NOMO-1 treated with dmso at 0.1 percent for 144 hours (cell line): ENCODE results near the gene TNIK.
"Not testable (repeated sequence)": the region's sequence is repeated elsewhere in the genome, so short reads cannot be mapped to it uniquely, and the experiment has no call there.

Source experiments
- DNase-seq: peaks from one replicate; lab custom pipeline; 2025; ENCODE audit not compliant: unreplicated experiment; lab: John Stamatoyannopoulos, UW

Gene TNIK

DNA sequence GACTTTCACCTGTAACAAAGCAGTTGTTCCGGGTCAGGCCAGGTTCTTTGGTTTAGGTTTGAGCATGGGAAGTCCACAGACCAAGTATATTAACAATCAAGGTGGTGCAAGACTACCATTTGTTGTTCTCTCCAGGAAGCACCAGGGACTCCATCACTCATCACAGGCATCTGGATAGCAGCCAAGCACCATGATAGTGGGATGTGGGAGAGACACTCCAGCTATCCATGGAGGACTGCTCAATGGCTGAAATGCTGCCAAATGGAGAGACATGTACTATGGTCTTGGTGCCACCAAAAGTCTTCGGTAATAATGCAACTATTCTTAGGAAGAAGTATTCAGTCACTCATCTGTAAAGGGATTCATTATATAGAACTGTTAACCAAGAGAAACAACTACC is 143.0 kb downstream of the TNIK start:
- DNase-seq = no peak

DNA sequence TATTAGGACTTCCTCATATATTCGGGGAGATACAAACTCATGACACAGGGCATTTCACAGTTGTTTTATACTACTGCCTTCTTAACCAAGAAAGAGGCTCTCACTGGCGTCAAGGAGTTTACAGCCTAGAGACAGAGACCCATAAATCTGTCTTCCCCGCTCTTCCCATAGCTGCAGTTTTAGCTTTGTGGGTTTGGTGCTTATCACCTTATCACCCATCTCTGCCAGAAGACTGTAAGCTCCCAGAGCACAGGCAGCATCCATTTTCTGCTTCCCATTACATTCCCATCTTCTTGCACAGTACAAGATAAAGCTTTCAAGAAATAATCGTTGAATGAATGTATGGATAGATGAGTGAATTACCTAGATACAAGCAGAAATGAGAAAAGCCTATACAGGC is 144.3 kb downstream of the TNIK start:
- DNase-seq = no peak

DNA sequence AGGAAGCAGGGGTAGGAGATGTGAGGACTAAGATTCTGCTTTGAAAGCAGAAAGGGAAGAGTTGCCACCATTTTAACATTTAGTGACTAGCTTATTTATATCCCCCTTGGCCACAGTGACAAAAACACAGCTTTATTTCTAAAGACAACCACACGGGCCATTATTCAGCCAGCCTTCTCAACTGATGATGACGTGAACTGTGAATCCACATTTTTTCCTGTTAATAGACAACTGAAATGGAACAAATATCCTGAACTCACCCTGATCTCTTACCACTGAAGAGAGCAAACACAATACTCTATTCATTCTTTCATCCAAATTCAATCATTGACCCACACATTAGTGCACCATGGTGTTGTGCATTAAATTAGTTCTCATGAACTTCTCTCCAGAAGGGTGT is 145.1 kb downstream of the TNIK start:
- no peak for DNase-seq

DNA sequence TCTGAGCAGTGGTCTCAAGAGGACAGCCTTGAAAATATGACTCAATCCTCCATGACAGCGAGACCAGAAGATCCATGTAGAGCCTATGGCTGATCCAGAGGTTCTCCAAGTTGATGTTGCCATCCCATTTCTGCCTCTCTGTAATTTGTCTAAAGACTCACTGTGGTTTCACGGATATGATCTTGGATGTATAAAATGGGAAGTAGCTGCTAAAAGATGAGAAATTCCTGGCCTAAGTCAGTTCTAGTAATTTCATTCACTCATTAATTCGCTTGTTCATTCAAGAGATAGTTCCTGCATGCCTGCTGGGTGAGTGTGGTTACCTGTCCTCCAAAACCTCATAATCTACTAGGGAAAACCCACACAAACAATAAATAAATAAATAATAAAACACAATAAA is 145.9 kb downstream of the TNIK start:
- no peak for DNase-seq

DNA sequence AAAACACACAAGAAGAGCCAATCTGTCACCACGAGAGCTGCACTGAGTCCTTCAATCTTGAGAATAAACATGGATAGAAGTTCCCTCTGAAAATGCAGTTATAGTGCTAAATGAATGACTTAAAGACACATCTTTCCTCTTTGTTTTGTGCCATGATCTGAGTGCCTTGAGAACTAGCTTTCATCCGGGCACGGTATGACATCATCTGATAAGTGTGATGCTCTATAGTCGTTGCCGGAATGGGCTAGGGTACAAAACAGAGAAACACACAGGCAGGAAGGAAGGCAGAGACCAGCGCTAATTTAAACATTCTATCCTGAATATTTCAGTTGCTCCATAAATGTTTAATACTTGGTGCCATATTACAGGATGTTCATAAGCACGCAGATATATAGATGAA is 146.5 kb downstream of the TNIK start:
- no peak for DNase-seq

DNA sequence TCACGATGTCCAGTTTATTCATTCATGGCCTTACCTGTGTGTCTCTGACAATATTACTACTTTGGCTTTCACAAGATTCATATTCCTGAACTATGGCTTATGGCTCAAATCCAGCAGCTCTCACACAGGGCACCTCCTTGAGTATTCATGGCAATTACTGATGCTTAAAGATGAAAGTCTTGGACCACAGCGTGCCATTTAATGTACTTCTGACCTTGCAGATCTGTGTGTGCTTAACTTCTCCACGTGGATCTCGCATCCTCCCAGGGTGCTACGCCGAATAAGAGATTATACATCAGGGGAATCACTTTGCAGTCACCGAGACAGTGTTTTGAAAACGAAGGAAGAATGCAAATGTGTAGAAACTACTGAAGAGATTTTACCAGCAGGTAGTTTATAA is 147.5 kb downstream of the TNIK start:
- no peak for DNase-seq

DNA sequence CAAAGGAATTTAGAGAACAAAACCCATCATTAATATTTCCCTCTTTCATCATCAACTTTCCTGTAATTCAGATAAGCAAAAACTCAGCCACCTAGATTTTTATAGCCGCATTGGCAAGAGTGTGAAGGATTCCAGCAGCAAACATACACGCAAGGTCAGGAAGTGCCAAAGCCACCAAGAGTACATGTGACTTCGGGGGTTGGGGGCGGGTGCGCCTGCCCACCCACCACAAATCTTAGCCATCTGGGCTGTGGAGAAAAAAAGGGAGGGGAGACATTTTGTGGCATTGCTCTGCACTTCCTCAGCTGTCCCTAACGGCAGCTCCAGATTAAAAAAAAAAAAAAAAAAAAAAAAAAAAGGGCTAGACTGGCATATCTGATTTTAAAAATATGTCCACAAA is 148.4 kb downstream of the TNIK start:
- DNase-seq = no peak

DNA sequence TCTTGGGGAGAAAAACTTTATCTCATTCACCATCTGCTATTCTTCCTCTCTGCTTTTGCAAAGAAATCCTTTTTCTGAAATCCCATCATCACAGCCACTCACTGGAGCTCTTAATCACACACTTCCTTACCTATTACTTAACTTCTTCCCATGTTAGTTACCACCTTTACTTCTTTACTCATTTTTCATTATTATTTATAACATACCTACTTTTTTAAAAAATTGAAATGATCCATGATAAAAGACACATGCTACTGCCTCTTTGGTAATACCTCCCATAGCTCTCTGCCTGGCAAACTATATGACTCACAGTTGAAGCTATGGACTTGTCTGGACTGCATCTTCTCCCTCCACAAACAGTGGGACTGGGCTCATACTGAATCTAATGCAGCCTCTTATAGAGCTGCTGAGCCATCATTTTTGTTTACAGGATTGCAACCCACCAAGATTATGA is 150.3 kb downstream of the TNIK start:
- no peak for DNase-seq

DNA sequence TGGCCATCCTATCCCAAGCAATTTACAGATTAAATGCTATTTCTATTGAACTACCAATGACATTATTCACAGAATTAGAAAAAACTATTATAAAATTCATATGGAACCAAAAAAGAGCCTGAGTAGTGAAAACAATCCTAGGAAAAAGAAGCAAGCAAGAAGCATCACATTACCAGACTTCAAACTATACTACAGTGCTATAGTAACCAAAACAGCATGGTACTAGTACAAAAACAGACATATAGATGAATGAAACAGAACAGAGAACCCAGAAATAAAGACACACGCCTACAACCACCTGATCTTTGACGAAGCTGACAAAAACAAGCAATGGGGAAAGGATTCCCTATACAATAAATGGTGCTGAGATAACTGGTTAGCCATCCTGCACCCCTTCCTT is 152.2 kb downstream of the TNIK start:
- DNase-seq = no peak

DNA sequence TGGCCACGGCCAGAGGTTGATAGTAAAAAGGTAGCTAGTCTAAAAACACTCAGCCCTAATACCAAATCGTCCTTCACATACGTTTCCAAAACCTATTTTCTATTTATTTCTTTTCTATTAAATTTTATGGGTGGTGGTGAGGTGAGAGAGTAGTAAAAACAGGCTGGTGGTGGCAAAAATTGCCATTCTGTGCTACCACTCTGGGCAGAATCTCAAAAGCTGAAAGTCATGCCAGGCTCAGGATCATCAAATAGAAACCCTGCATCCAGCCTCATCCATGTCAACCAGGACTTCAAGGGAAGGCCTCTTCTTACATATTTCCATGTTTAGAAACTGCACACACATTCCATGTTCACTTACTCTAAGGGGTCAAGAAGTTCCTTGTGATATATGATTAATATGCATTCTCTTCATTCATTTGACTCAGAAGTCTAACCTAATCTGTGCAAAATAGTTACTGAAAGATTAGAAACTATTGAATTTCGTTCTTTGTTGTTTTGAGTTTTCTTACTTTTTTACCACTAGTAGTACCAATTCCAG is 153.1 kb downstream of the TNIK start:
- DNase-seq = no peak

DNA sequence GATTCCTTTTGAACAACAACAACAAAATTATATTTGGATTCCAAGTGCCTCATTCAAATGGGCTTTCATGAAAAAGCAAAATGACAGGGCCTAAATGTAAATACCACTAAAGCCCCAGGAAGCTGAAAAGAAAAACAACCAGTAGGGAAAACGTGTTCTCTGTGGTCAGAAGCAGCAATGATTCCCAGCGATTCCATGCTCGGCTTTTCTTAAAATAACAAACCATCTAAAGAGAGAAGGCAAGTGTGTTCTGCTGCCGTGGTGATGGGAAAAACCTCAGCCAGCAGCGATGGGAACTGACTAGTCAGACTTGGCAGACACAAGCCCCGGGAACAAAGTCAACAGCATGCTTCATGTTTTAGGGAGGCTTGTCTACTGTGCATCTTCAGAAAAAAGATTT is 153.6 kb downstream of the TNIK start:
- no peak for DNase-seq

DNA sequence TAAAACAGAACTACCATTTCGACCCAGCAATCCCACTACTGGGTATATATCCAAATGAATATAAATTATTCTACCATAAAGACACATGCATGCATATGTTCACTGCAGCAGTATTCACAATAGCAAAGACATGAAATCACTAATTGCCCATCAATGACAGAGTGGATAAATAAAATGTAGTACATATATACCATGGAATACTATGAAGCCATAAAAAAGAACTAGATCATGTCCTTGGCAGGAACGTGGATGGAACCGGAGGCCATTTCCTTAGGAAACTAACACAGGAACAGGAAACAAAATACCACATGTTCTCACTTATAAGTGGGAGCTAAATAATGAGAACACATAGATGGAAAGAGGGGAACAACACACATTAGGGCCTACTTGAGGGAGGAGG is 154.4 kb downstream of the TNIK start:
- not testable (repeated sequence) for DNase-seq

DNA sequence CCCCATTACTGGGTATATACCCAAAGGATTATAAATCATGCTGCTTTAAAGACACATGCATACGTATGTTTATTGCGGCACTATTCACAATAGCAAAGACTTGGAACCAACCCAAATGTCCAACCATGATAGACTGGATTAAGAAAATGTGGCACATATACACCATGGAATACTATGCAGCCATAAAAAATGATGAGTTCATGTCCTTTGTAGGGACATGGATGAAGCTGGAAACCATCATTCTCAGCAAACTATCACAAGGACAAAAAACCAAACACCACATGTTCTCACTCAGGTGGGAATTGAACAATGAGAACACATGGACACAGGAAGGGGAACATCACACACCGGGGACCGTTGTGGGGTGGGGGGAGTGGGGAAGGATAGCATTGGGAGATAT is 155.7 kb downstream of the TNIK start:
- DNase-seq = not testable (repeated sequence)

DNA sequence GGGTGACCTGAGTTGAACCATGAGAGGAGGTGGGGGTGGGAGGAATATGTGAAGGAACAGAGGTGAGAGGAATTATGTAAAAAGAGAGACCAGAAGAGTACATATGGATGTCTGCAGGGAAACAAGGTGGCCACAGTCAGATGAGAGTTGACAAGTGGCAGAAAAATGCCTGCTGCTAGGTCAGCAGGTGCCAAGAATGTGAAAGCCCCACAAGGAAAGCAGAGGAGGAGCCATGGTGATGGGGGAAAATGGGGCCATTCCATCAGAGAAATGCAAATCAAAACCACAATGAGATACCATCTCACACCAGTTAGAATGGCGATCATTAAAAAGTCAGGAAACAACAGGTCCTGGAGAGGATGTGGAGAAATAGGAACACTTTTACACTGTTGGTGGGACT is 156.2 kb downstream of the TNIK start:
- not testable (repeated sequence) for DNase-seq

DNA sequence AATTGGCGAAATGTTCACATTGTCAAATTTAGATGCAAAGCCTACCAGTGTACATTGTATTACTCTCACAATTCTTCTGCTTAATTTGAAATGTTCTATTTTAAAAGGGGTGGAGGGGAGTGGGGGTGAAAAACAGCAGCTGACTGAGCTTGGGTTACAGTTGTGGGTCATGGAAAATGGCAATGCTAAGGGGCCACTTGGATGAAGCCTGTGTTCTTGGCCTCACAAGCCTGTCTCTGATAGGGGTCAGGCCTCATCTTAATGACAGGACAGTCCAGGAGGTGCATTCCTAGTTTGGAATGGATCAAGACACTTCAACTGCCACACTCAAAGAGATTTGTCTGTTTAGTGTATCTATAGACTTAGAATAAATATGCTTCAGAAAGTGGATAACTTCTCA is 158.2 kb downstream of the TNIK start:
- DNase-seq = no peak

DNA sequence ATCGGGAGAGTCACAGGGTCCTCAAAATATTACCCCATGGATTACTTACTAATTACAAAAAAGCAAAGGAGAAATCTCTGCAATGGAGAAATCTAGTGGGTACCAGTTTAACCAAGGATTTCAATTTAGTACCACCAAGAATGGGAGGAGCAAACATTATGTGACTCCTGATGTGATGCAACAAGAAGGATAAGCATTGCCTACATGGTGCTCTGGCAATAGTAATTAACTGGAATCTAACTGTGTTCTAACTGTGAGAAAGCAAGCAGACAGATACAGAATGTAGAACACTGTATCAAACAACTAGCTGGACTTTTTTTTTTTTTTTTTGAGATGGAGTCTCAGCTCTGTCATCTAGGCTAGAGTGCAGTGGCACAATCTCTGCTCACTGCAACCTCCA is 159.2 kb downstream of the TNIK start:
- no peak for DNase-seq

DNA sequence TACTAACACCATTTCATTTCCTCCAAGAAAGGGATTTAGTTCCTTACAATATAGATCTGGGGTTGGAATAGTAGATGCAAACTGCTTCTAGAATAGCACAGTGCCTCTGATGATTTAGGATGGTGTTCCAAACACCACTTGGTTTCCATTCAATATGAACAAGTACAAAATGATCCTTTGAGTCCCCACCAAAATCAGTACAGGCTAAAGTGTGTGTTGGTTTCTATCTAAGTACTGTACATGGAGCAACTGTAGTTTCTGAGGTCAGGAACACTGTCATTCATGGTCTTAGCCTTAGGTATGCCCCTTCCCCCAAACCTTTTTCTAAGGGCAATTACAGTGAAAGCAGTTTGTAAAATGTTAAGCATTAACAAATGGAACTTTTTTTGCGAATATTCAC is 162.3 kb downstream of the TNIK start:
- DNase-seq = no peak

DNA sequence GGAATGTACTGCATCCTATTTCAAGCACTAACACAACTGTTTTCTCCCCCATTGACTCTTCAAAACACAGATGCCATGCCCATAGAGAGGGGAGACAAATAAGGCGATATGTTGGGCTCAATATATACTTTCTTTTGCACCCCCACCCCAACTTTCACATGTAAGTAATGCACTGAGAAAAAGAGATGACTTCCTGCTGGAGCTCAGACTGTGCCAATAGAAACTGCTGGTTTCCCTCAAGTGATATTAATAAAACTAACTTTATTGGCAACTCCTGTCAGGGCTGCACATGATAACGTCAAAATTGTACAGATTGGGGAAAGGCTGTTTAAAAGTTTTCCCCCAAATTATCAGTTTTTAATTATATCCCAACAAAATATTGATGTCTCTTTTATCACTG is 163.0 kb downstream of the TNIK start:
- no peak for DNase-seq

DNA sequence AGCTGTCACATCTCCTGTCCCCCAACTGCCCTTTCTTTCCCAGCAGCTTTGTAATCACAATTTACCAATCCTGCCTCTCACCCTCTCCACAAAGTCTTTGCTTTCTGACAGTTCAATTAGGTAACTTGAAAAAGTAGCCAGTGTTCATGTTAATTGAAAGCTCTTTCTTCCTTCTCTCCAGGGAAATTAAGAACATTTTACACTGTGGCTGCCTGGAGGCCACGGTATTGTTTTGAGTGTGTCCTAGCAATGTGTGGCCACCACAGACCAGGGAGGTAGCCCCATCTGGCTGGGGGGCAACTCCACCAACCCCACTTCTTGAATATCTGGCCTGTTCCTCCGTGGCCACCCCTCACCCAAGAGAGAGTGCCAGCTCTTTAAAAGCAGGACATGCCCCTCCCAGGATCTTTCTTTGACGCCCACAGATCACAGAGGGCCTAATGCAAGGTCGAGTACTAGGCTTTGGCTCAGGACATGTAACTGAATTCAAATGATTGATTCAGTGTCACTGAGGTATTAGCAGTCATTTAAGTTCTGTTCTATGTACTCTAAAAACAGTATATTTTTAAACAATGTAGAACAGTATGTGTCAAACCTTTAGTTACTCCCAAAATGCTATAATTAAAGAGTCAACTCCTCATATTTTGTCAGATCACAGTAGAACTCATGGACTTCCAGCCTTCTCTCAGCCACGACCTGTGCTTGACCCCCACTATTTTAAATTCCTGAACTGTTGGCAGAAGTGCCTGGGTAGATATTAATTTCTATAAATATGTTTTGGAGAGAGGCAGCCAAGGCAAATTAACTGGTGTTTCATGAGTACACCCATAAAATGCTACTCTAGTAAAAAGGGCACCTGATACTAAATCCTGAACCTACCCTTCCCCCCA is 164.5 kb downstream of the TNIK start:
- no peak for DNase-seq

DNA sequence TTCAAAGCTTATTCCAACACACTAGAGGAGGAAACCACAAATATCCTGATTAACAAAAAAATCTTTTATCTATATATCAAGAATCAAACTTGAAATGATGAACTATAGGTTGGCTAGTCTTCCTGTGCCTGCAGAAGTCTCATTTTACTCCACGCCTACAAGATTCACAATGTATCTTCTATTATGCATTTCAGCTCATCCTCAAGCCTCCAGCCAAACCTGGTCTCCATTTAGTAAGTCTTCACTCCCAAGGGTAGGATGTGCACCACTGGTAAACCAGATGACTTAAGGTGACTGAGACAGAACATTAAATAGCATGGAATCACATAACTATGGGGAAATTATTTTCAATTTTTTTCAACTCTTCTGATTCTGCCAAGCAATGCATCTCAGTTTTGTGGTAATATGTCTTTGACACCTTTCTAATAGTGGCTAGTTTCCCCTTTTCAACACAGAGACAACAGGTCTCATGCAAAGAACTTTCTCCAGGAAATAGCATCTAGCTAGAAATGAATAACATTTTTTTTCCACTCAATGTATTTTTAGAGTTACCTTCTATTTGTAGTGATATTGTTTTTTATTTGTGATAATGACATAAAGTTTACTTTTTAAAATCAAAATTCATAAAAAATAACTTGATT is 166.9 kb downstream of the TNIK start:
- DNase-seq = no peak

DNA sequence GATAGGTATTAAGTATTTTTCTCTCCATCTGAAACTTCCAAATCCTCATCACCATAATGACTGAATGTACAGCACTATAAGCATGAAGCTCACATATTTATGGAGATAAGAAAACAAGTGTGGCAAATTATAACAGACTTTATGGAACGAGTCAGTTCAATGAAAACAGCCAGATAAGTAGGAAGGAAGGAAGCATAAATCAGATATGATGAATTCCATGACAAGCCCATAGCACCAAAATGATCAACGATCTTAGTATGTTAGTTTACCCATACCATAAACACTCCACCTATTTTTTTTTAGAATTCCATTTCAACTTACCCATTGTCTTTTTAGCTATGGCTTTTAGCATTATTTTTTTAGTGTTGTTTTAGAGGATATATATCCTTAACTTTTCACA is 169.5 kb downstream of the TNIK start:
- no peak for DNase-seq

DNA sequence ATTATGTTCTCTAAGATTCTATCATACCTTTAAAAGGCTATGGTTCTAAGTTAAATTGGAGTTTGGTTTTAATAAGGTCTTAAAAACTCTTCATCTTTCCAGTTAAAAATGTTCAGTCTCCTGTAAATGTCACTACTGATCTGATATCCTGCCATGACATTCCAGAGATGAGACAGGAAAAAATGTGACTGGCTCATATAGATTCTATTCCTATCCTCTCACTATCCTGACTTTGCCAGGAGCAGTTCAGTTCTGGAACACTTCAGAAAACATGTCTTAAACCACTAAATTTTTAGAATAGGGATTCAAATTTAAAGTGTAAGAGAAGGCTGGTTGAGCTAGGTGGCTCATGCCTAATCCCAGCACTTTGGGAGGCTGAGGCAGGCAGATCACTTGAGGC is 170.9 kb downstream of the TNIK start:
- no peak for DNase-seq
